ENCODE data around the gene ADAP2.

DNA sequence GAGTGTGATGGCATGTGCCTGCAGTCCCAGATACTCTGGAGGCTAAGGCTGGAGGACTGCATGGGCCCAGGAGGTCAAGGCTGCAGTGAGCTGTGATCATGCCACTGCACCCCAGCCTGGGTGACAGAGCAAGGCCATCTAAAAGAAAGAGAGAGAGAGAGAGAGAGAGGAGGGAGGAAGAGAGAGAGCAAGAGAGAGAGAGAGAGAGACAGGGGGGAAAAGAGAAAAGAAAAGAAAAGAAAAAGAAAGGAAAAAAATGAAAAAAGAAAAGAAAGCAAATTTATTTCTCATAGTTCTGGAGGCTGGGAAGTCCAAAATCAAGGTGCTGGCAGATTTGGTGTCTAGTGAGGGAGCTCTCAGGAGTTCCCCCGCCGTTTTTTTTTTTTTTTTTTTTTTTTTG is 82.4 kb downstream of the ADAP2 start:
- no peak for TF ChIP-seq POLR2A (IDR thresholded peaks at IDR 0.05)
- TF ChIP-seq, protein P1, sequence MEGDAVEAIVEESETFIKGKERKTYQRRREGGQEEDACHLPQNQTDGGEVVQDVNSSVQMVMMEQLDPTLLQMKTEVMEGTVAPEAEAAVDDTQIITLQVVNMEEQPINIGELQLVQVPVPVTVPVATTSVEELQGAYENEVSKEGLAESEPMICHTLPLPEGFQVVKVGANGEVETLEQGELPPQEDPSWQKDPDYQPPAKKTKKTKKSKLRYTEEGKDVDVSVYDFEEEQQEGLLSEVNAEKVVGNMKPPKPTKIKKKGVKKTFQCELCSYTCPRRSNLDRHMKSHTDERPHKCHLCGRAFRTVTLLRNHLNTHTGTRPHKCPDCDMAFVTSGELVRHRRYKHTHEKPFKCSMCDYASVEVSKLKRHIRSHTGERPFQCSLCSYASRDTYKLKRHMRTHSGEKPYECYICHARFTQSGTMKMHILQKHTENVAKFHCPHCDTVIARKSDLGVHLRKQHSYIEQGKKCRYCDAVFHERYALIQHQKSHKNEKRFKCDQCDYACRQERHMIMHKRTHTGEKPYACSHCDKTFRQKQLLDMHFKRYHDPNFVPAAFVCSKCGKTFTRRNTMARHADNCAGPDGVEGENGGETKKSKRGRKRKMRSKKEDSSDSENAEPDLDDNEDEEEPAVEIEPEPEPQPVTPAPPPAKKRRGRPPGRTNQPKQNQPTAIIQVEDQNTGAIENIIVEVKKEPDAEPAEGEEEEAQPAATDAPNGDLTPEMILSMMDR (IDR thresholded peaks at IDR 0.05) = no peak
- no peak for TF ChIP-seq EP300 (IDR thresholded peaks at IDR 0.05; ENCODE audit: low read depth)

Data from transverse colon (tissue), 3 donors.